Smooth muscle cell (in vitro differentiated cells): ENCODE measurements around the gene CDRT15. TPM values are rescaled to one million over a fixed set of nuclear protein-coding genes. Genes with fewer than 3 reads are reported as not detected.

Source experiments
- DNase-seq: peaks from one replicate; lab custom pipeline; 2025; ENCODE audit not compliant: unreplicated experiment; lab: John Stamatoyannopoulos, UW
- H2AFZ ChIP-seq: fragments of 200-600 bp; sonication (generic); 2 replicates; pipeline ENCODE4 v1.6.0; 2016; ENCODE audit warnings: antibody characterized with exemption, low read depth, mild to moderate bottlenecking
- H3F3A ChIP-seq: fragments of 200-600 bp; sonication (generic); 2 replicates; pipeline ENCODE4 v1.6.0; 2017; ENCODE audit warnings: antibody characterized with exemption, low read depth
- H3K27ac ChIP-seq: fragments of 200-600 bp; sonication (generic); 2 replicates; pipeline ENCODE4 v1.5.1; 2016; ENCODE audit warnings: low read depth, mild to moderate bottlenecking
- H3K27me3 ChIP-seq: fragments of 200-600 bp; sonication (generic); 2 replicates; pipeline ENCODE4 v1.6.1; 2016; ENCODE audit warnings: low read depth, mild to moderate bottlenecking
- H3K36me3 ChIP-seq: fragments of 200-600 bp; sonication (generic); 2 replicates; pipeline ENCODE4 v1.5.1; 2016; ENCODE audit warnings: low read depth
- H3K4me1 ChIP-seq: fragments of 200-600 bp; sonication (generic); 2 replicates; pipeline ENCODE4 v1.5.1; 2016; ENCODE audit warnings: low read depth
- H3K4me2 ChIP-seq: fragments of 200-600 bp; sonication (generic); 2 replicates; pipeline ENCODE4 v1.6.0; 2016; ENCODE audit warnings: mild to moderate bottlenecking
- H3K4me3 ChIP-seq: fragments of 200-600 bp; sonication (generic); 2 replicates; pipeline ENCODE4 v1.5.1; 2016; ENCODE audit warnings: mild to moderate bottlenecking
- H3K79me2 ChIP-seq: fragments of 200-600 bp; sonication (generic); 2 replicates; pipeline ENCODE4 v1.6.0; 2016; ENCODE audit warnings: low read depth, mild to moderate bottlenecking
- H3K9ac ChIP-seq: fragments of 200-600 bp; sonication (generic); 2 replicates; pipeline ENCODE4 v1.6.0; 2016; ENCODE audit warnings: low read depth
- H3K9me3 ChIP-seq: fragments of 200-600 bp; sonication (generic); replicated peaks from 2 replicates; pipeline ENCODE4 v1.5.1; 2016; ENCODE audit warnings: low read depth
- H4K20me1 ChIP-seq: fragments of 200-600 bp; sonication (generic); 2 replicates; pipeline ENCODE4 v1.6.0; 2016; ENCODE audit warnings: low read depth
- CTCF ChIP-seq: fragments of 200-600 bp; sonication (generic); IDR thresholded peaks from 2 replicates; pipeline ENCODE4 v1.5.1; 2017; ENCODE audit warnings: borderline replicate concordance, mild to moderate bottlenecking, antibody characterized with exemption; ENCODE audit not compliant: insufficient read depth, poor library complexity, severe bottlenecking
- WGBS: methylation state at CpG from one replicate; pipeline ENCODE4 v1.1.7; 2016; ENCODE audit warnings: low lambda C conversion rate; 5-methylcytosine and 5-hydroxymethylcytosine counted together
- polyA plus RNA-seq: library from polyadenylated mRNA; unstranded; fragments of >200 nt; fragmentation: Nextera tagmentation; extraction: Ambion mirVana; gene quantifications from 2 replicates; pipeline ENCODE4 v1.2.1, GENCODE V29; 2016
- total RNA-seq: library from RNA; depleted of rRNA; stranded (reverse); fragments of >200 nt; gene quantifications from 2 replicates; pipeline ENCODE4 v1.2.3, GENCODE V29; 2014

Gene CDRT15
- total and polyA plus RNA-seq, 2 experiments from 2014 or later: not detected

GRCh38 chr17:14228903-14229302 is 7.8 kb downstream of the CDRT15 start:
- no peak for DNase-seq
- peak overlapping the region; percentile 45 for H3K4me2 ChIP-seq
- no peaks in the 10 kb centered on the region for H3K27me3 ChIP-seq
- H3K27ac ChIP-seq: no peak overlapping the region
- no peaks in the 10 kb centered on the region for H3F3A ChIP-seq
- no peaks in the 10 kb centered on the region for H3K79me2 ChIP-seq
- no peak for TF ChIP-seq CTCF
- H3K4me1 ChIP-seq: no peaks in the 10 kb centered on the region
- H3K9me3 ChIP-seq: no peaks in the 10 kb centered on the region
- H4K20me1 ChIP-seq: no peaks in the 10 kb centered on the region
- no peak overlapping the region for H3K4me3 ChIP-seq
- no peaks in the 10 kb centered on the region for H3K36me3 ChIP-seq
- no peak overlapping the region for H2AFZ ChIP-seq
- H3K9ac ChIP-seq: no peak overlapping the region
- WGBS: 24% methylated on average over 4 of the region's 4 CpGs

GRCh38 chr17:14227052-14227451 is 9.6 kb downstream of the CDRT15 start:
- Histone ChIP-seq H3K4me2 (no peak overlapping the region), H3K4me1 (no peaks in the 10 kb centered on the region), H4K20me1 (no peaks in the 10 kb centered on the region), H3K9me3 (no peaks in the 10 kb centered on the region), H3K27ac (no peak overlapping the region), H3K36me3 (no peaks in the 10 kb centered on the region), H3K27me3 (no peaks in the 10 kb centered on the region), H2AFZ (no peak overlapping the region), H3F3A (no peaks in the 10 kb centered on the region), H3K79me2 (no peaks in the 10 kb centered on the region), H3K4me3 (no peak overlapping the region), H3K9ac (no peak overlapping the region)
- no peak for TF ChIP-seq CTCF
- WGBS: 99% methylated on average over 7 of the region's 7 CpGs
- no peak for DNase-seq

GRCh38 chr17:14225254-14225980 is 11.2 kb downstream of the CDRT15 start:
- Histone ChIP-seq H3K9ac (no peak overlapping the region), H3K4me3 (no peak overlapping the region), H3K36me3 (no peaks in the 10 kb centered on the region), H2AFZ (no peak overlapping the region), H3K27ac (no peak overlapping the region), H3K79me2 (no peaks in the 10 kb centered on the region), H3K4me1 (no peaks in the 10 kb centered on the region), H3K9me3 (no peaks in the 10 kb centered on the region), H3K27me3 (no peaks in the 10 kb centered on the region), H3K4me2 (no peak overlapping the region), H3F3A (no peaks in the 10 kb centered on the region), H4K20me1 (no peaks in the 10 kb centered on the region)
- TF ChIP-seq CTCF: no peak
- DNase-seq: no peak
- WGBS: 93% methylated on average over 10 of the region's 10 CpGs

GRCh38 chr17:14222611-14223010 is 14.1 kb downstream of the CDRT15 start:
- Histone ChIP-seq H4K20me1 (no peaks in the 10 kb centered on the region), H3K9me3 (no peaks in the 10 kb centered on the region), H3K36me3 (no peaks in the 10 kb centered on the region), H3F3A (no peaks in the 10 kb centered on the region), H3K27ac (no peak overlapping the region), H2AFZ (no peak overlapping the region), H3K27me3 (no peaks in the 10 kb centered on the region), H3K9ac (no peak overlapping the region), H3K79me2 (no peaks in the 10 kb centered on the region), H3K4me1 (no peaks in the 10 kb centered on the region), H3K4me3 (no peak overlapping the region), H3K4me2 (no peak overlapping the region)
- WGBS: 66% methylated on average over 4 of the region's 4 CpGs
- TF ChIP-seq CTCF: no peak
- no peak for DNase-seq
